Measurements from ENCODE around the gene TOR4A.
"Not testable (repeated sequence)": the region's sequence is repeated elsewhere in the genome, so short reads cannot be mapped to it uniquely, and the experiment has no call there.

TOR4A gene

DNA sequence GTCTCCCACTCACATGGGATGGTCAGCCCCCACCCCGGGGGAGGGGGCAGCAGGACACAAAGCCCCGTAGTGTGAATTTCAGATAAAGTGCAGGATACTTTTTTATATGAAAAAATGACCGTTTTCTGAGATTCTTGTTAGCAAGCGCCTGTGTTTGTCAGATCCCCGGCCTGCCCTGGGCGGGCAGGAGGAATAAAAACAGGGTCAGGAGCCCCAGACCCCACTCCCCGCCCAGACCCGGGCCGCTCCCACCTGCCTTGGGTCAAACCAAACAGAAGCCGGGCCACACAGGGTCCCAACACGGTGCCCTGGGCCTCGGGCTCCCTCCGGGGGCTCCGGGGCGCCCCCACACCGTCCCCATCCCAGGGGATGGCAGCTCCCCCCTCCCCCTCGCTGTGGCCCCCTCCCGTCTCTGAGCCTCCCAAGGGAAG is 38.1 kb downstream of the TOR4A start:
- in situ Hi-C loops (cut with MboI; ENCODE audit: low sequenced_read_pairs): no loop called here

DNA sequence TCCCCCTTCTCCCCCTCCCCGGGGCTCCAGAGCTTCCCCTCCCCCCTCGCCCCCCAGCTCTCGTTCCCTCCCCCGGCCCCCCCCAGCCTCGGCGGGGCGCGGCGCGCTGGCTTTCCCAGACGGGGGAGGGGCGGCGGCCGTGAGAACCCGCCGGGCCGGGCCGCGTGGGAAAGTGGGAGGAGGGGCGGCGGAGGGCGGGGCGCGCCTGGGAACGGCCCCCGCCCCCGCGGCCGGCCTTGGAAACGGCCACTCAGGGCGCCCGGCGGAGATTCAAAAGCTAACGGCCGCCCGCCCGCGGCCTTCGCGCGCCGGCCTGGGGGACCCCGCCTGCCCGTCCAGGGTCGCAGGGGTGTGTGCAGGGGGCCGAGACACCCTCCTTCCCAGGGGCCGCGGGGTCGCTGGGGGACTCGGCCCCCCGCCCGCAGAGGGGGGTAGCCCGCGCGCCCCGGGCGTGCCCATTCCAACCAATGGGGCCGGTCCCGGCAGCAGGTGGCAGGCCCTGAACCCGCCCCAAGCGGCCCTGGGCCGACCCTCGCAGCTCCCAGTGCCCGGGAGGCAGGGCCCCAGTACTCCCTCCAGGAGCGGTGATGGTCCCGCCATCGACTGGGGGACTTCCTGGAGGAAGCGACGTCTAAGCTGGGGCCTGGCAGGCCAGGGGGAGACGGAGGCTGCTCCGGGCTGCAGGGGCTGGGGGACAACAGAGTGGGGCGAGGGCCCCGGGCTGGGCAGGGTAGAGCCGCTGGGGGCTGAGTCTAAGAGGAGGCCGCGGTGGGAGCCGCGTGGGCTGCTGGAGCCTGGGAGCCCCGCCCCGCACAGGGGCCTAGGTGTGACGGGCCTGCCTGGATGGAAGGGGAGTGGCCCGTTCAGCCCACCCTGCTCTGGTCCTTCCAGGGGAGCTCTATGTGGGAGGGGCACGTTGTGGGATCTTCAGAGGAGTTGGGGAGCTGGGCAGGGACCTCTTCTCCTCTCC is 38.8 kb downstream of the TOR4A start:
- in situ Hi-C loops (cut with MboI; ENCODE audit: low sequenced_read_pairs): no loop called here

DNA sequence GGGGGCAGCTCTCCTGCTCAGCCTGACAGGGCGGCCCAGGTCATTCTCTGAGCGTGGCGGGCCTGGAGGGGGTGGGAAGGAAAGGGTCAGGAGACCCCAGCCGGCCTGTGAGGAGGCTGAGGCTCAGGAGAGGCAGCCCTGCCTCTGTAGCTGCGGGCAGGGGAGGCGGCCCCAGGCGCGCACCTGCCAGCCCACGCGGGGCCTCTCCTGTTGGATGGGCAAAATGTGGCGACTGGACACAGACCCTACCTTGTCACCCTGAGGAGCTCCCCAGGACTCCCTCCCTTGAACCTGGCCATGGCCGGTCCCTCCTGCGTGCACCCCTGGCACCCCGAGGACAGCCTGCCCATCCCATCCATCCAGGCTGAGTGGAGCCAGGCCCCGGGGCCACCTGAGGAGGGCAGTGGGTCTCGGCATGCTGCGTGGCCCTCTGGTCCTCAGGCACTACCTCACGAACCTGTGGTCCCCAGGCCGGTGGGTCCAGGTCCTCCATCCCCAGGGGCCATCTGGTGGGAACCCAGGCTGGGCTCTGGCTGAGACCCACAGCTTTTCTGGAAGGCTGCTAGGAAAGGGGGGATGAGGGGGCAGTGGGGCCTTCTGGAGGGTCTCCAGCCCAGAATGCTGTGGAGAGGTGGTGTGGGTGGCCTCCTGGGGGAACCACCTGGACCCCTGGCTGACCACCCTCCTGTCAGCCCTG is 39.6 kb downstream of the TOR4A start:
- in situ Hi-C loops (cut with MboI; ENCODE audit: low sequenced_read_pairs): no loop called here

DNA sequence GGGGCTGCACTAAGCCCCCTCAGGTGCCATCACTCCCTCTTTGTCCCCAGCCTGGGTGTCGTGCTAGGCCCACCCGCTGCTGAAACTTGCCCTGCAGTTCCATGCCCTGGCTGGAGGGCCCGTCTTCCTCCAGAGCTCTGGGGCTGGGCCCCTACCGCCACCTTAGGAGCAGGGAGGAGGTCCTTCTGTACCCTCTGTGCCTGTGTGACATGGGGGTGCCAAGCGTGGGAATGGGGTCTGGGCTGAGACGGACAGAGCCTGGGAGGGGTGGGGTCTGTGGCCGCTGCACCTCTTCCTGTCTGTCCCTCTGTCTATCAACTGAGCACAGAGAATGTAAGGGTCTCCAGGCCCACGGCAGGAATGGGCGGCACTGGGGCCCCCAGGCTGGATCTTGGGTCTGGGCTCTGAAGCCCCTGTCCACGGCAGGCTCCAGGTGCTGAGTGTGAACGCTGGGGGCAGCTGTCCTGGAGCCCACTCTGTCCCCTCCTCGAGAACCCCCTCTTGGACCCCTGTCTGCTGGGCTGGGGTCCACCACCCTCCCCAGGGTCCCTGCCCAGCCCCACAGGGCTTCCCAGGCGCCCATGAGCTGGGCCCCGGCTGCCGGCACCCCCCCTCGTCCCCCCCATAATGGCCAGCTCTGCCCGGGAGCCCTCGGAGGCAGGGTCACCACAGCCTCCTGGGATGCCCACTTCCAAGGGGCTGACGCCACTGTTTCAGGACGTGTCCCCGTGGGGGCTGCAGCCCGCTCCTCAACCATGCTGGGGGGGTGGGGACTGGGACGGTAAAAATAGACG is 40.4 kb downstream of the TOR4A start:
- in situ Hi-C loops (cut with MboI; ENCODE audit: low sequenced_read_pairs): no loop called here

DNA sequence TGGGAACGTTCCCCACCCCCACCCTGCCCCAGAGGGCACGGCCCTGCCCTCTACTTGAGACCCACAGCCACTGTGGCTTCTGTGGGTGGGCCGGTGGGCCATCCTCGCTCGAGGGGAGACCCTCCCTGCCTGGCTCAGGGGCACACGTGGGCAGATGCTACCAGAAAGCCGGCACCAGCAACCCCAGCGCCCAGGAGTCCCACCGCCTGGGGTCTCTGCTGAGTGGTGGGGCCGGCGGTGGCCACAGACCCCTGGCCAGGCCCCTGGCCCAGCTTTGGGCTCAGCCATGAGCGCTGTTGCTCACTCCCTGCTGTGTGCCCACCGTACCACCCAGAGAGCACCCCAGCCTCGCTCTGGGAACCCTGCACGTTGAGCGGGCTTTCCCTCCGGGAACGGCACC is 41.1 kb downstream of the TOR4A start:
- in situ Hi-C loops (cut with MboI; ENCODE audit: low sequenced_read_pairs): no loop called here

DNA sequence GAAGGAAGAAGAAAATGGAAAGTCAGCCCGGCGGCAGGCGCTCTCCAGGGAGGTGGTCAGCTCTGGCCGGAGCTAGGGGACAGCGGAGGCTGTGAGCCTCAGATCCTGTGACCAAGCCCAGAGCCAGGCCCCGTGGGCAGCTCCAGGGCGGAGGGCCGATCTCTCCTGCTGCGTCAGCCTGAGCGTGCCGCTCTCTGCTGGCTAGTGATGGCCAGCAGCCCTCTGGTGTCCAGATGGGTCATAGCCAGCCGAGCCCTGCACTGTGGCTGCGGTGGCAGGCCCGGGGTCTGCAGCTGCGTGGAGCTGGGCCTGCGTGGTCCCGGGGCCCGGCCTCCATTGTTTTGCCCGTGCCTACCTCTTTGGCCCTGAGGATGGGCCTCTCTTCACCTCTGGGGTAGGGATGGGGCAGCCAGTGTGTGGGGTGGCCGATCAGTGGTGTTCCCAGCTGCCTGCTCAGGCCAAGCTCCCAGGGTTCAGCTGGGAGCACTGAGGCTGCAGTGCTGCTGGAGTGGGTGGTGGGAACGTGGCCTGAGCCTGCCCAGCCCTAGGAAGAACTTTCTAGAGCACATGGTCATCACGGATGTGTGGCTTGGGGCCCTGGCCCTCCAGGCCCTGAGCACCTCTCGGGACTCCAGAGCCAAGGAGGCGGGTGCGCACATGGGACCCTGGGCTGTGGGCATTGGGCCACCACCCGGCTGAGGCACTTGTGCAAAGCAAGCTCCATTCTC is 41.6 kb downstream of the TOR4A start:
- in situ Hi-C loops (cut with MboI; ENCODE audit: low sequenced_read_pairs): no loop called here

DNA sequence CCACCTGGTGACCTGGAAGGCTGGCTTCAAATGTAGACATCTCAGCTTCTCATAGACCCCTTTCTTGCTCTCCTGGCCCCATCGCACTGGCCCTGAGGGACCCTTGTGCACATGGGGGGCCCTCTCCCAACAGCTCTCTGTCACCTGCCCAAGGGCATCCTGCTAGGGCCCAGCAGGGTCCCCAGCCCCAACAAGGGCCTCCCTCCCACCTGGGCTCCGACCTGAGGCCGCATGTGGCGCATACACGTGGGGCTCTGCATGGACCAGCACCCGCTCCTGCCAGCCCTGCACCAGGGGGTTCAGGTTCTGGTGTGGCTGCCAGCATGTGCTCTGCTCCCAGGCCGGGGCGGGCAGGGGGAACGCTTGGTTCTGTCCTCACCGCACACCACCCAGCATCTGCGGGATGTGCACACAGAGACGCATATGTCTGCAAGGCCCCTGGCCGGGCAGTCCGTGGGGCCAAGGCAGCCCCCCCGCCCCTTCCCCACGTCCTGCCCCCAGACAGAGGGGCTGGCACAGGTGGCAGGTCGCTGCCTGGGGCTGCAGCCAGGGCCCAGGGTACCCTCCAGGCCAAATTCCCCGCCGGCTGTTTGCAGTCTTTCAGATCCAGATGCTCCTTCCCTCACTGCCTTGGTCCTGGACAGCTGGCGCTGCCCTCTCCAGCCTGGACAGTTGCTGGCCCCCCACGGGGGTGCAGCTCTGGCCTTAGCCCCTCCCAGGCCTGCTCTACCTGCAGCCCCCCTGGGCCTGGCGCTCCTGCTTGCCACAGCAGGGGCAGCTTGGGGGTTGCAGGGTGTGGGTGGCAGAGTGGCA is 42.4 kb downstream of the TOR4A start:
- in situ Hi-C loops (cut with MboI; ENCODE audit: low sequenced_read_pairs): no loop called here

DNA sequence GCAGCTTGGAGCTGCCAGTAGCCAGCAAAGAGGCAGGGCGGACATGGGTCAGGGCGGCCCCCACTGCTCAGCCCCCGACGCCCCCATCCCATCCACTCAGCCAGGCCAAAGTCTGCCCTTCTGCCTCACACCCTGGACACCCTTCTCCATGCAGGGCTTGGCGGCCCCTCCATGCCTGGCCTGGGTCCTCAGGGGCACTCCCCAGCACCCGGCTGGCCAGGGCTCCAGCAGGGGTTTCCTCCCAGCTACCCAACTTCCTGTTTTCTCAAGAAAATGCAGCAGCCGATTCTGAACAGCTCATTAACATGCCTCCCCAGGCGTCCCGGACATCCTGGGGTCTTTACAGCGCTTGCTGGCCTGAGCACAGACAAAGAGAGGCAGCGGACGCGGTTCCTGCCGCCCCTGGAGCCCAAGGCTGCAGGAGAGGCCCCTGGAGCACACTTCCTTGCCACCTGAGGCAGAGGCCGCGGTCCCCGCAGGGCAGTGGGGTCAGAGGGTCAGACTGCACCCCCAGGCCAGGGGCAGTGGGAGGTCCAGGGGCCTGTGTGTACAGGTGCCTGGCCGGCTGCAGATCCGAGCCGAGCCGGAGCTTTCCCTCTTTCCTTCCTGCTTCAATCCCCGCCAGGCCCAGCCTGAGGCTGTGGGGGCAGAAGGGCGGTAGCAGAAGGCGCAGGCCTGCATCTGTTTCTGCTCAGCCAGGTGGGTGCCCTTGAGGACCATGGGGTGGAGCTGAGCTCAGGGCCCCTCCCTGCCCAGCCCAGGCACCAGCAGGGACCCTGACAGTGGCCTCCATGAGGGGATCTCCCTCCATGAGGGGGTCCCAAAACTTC is 43.2 kb downstream of the TOR4A start:
- in situ Hi-C loops (cut with MboI; ENCODE audit: low sequenced_read_pairs): no loop called here

DNA sequence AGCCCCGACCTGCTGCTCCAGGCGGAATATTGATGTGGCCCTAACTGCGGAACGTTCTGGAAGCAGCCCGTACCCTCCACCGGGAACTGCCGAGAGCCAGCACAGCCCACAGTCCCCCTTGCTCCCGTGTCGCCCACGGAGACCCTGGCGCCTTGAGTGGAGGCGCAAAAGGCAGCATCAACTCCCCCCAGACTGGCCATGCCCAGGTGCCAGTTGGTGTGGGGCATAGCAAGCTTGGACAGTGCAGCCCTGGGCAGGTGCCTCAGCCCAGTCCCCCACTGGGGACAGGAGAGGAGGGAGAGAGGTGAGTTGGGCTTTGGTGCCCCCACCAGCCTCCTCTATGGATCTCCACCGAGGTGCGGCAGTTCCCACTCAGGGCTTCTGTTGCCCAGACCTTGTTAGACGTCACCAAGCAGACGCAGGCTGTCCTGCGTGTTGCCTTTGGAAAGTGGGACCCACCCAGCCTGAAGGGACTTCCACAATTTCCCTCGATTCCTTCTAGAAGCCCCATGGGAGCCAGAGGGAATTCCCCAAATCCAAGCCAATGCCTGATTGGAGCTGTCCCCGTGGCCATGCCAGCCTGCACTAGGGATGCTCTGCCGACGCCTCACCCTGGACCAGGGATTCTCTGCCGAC is 44.3 kb downstream of the TOR4A start:
- in situ Hi-C loops (cut with MboI; ENCODE audit: low sequenced_read_pairs): no loop called here

DNA sequence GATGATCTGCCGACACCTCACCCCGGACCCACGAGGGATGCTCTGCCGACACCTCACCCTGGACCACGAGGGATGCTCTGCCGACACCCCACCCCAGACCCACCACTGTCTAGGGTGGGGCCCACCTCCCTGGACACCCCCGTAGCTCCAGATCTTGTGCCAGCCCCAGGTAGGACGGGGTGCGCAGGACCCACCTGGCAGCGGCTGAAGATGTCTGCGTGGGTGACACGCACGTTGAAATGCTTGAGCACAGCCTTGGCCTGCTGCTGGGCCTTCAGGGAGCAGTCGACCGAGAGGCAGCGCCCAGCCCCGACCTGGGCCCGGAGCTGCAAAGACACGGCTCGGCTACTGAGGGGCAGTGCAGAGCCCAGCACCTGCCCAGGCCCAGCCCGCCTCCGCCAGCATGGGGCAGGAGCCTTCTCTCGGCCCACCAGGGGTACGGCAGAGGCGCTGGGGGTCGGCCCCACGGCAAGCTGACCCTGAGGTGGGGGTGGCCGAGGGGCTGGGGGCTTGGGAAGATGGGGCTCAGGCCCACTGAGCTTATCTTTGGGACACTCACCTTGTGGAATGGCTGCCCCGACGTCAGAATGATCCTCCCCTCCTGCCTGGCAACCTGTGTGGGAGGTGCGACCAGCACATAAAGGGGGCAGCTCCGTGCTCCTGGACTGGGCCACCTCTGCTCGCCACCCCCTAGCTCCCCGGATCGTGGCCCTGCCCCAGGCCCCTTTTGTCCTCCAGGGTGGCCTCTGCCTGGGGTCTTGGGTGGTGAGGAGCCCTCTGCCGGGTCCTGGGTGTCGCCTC is 46.2 kb downstream of the TOR4A start:
- in situ Hi-C loops (cut with MboI; ENCODE audit: low sequenced_read_pairs): no loop called here

DNA sequence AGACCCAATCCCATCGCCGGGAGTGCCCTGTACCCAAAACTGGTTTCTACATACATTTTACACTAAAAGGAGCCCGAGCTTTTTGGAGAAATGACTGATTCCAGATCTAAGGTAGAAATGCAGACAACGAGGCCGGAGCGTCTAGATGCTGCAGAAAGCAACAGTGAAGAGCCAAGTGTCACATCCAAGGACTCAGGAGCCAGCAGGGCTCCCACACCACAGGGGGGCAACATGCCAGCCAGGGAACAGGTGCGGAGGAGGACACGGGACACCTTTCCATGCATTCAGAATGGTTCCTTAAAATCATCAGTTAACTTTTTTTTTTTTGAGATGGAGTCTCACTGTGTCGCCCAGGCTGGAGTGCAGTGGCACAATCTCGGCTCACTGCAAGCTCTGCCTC is 47.6 kb downstream of the TOR4A start:
- in situ Hi-C loops (cut with MboI; ENCODE audit: low sequenced_read_pairs): no loop called here

DNA sequence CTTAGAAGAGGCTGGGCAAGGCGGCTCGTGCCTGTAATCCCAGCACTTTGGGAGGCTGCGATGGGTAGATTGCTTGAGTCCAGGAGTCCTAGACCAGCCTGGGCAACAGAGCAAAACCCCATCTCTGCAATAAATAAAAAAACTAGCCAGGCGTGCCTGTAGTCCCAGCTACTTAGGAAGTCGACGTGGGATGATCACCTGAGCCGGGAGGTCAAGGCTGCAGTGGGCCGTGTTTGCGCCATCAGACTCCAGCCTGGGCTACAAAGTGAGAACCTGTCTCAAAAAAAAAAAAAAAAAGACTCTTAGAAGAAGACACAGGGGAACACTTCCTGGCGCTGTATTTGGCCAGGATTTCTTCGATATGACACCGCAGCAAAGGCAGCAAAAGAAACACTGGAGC is 48.3 kb downstream of the TOR4A start:
- in situ Hi-C loops (cut with MboI; ENCODE audit: low sequenced_read_pairs): no loop called here

DNA sequence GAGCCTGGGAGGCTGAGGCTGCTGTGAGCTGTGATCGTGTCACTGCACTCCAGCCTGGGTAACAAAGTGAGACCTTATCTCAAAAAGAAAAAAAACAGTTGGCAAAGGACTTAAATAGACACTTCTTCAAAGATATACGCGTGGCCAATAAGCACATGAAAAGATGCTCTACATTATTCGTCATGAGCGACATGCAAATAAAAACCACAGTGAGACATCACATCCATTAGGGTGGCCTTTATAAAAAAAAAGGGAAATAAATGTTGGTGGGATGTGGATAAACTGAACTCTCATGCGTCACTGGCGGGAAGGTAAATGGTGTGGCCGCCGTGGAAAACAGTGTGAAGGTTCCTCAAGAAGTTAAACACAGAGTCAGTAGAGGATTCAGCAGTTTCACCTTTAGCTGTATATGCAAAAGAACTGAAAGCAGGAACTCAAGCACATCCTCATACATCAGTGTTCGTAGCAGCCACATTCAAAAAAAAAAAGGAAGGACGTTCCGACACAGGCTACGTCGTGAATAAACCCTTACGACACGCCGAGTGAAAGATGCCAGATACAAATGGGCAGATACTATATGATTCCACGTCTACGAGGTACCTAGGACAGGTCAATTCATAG is 49.0 kb downstream of the TOR4A start:
- in situ Hi-C loops (cut with MboI; ENCODE audit: low sequenced_read_pairs): no loop called here

DNA sequence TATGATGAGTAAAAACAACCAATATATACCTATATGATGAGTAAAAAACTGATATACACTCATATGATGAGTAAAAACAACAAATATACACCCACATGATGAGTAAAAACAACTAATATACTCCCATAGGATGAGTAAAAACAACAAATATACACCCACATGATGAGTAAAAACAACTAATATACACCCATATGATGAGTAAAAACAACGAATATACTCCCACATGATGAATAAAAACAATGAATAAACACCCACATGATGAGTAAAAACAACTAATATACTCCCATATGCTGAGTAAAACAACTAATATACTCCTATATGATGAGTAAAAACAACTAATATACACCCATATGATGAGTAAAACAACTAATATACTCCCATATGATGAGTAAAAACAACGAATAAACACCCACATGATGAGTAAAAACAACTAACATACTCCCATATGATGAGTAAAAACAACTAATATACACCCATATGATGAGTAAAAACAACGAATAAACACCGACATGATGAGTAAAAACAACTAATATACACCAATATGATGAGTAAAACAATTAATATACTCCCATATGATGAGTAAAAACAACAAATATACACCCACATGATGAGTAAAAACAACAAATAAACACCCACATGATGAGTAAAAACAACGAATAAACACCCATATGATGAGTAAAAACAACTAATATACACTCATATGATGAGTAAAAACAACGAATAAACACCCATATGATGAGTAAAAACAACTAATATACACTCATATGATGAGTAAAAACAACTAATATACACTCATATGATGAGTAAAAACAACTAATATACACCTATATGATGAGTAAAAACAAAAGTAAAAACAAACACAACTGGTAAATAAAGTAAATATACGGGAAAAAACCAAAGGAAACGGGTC is 50.4 kb downstream of the TOR4A start:
- in situ Hi-C loops (cut with MboI; ENCODE audit: low sequenced_read_pairs): not testable (repeated sequence)

DNA sequence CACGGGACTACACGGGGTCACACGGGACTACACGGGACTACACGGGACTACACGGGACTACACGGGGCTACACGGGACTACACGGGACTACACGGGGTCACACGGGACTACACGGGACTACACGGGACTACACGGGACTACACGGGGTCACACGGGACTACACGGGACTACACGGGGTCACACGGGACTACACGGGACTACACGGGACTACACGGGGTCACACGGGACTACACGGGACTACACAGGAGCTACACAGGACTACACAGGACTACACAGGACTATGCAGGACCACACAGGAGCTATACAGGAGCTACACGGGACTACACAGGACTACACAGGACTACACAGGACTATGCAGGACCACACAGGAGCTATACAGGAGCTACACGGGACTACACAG is 52.1 kb downstream of the TOR4A start:
- in situ Hi-C loops (cut with MboI; ENCODE audit: low sequenced_read_pairs): not testable (repeated sequence)

DNA sequence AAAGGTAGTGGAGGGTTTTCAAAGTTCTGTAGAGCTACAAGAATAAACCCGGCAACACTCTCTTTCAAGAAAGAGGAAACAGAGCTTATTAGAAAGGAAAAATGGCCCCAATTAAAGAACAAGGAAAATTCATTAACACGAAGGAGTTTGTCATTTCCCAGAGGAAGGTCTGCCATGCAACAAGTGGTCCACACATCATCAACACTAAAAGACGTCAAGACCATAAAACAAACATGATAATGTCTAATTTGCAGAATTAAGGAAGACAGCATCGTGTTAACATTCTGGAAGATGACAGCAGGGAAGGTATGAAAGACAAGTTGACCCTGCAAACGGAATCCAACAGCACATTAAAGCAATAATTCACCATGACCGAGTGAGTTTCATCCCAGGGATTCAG is 53.2 kb downstream of the TOR4A start:
- in situ Hi-C loops (cut with MboI; ENCODE audit: low sequenced_read_pairs): no loop called here
